Activated naive CD4-positive, alpha-beta T cell treated with anti-CD3 and anti-CD28 coated beads, Interleukin-2, amount 10 ng/mL, durations not matched to agents 7 days and 5 days (primary cell): Measurements from ENCODE around the gene KRTAP10-9.
A peak's percentile ranks its signal among the peaks of the same experiment; 100 is the strongest.
"Not testable (repeated sequence)": the region's sequence is repeated elsewhere in the genome, so short reads cannot be mapped to it uniquely, and the experiment has no call there.

Source experiments
- CTCF ChIA-PET: fragments of 350-600 bp; sonication (Branson Sonifier 250); formaldehyde crosslinking; loops from one replicate; lab custom pipeline; 2021; ENCODE audit warnings: antibody characterized with exemption; lab: Charles Lee
- DNase-seq: peaks from one replicate; pipeline ENCODE4 v3.0.0-alpha.2; 2020
- H3K27ac Mint-ChIP-seq: one replicate; pipeline ENCODE4 v1.8.0; 2021; ENCODE audit warnings: mild to moderate bottlenecking, moderate library complexity, mixed read lengths
- H3K27me3 Mint-ChIP-seq: one replicate; pipeline ENCODE4 v1.8.0; 2021; ENCODE audit warnings: mild to moderate bottlenecking, mixed read lengths
- H3K36me3 Mint-ChIP-seq: one replicate; pipeline ENCODE4 v1.8.0; 2021; ENCODE audit warnings: mixed read lengths
- H3K4me1 Mint-ChIP-seq: one replicate; pipeline ENCODE4 v1.8.0; 2021; ENCODE audit warnings: mixed read lengths
- H3K4me3 Mint-ChIP-seq: one replicate; pipeline ENCODE4 v1.8.0; 2021; ENCODE audit warnings: mild to moderate bottlenecking, moderate library complexity, mixed read lengths
- H3K9me3 Mint-ChIP-seq: one replicate; pipeline ENCODE4 v1.8.0; 2021; ENCODE audit warnings: mixed read lengths

Gene KRTAP10-9

GRCh38 chr21:44601596-44602462, 25.1 kb upstream of the KRTAP10-9 start:
- Mint-ChIP-seq H3K27ac (peak overlapping the region; percentile 37), H3K36me3 (no peaks in the 10 kb centered on the region), H3K9me3 (peaks cover 6% of the 10 kb centered on the region), H3K27me3 (peaks cover 43% of the 10 kb centered on the region), H3K4me1 (no peaks in the 10 kb centered on the region), H3K4me3 (no peak overlapping the region)
- DNase-seq: no peak
- CTCF ChIA-PET: no interaction called here

DNA sequence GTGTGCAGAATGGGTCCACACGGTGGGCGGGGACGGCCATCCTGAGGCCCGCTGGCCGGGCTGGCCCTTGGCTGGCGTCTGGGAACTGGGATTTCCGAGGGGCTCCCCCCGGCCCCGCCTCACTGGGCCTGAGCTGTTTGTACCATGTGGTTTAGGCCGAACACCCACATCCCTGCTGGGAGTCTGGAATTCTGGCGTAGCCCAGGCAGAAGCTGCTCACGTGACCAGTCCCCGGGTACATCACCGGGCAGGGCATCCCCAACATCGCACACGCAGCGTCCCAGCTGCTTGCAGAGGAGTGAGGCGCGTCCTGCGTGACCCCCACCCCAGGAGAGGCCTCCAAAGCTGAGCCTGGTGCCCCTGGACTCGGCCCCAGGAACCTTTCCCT, 24.4 kb upstream of the KRTAP10-9 start:
- H3K9me3 Mint-ChIP-seq: peaks cover 6% of the 10 kb centered on the region
- H3K36me3 Mint-ChIP-seq: no peaks in the 10 kb centered on the region
- H3K4me3 Mint-ChIP-seq: no peak overlapping the region
- H3K4me1 Mint-ChIP-seq: no peaks in the 10 kb centered on the region
- DNase-seq: no peak
- H3K27ac Mint-ChIP-seq: no peak overlapping the region
- CTCF ChIA-PET: no interaction called here
- H3K27me3 Mint-ChIP-seq: peaks cover 43% of the 10 kb centered on the region

GRCh38 chr21:44603109-44603875, 23.6 kb upstream of the KRTAP10-9 start:
- Mint-ChIP-seq H3K9me3 (peaks cover 6% of the 10 kb centered on the region), H3K27me3 (peaks cover 40% of the 10 kb centered on the region), H3K4me3 (no peak overlapping the region), H3K36me3 (no peaks in the 10 kb centered on the region), H3K4me1 (no peaks in the 10 kb centered on the region), H3K27ac (no peak overlapping the region)
- CTCF ChIA-PET: no interaction called here
- no peak for DNase-seq

DNA sequence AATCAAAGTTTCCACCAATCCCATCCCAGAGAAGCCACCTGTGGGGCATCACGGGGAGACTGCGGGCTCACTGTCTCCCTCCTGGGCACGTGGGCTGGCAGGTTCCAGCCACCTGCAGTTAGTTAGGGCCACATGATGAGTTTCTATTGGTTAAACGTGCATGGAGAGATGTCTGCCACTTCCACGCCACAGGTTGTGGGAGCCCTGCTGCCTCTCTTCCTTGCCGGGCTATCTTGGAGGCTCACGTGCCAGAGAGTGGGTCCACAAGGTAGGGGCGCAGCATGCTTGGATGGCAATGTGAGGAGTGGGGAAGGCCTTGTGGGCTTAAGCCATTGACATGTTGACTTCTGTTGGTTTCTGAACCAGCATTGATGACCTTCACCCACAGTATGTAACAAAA, 23.0 kb upstream of the KRTAP10-9 start:
- no peak overlapping the region for H3K27ac Mint-ChIP-seq
- H3K4me1 Mint-ChIP-seq: no peaks in the 10 kb centered on the region
- peaks cover 40% of the 10 kb centered on the region for H3K27me3 Mint-ChIP-seq
- CTCF ChIA-PET: no interaction called here
- DNase-seq: no peak
- no peaks in the 10 kb centered on the region for H3K36me3 Mint-ChIP-seq
- no peak overlapping the region for H3K4me3 Mint-ChIP-seq
- H3K9me3 Mint-ChIP-seq: peaks cover 7% of the 10 kb centered on the region

DNA sequence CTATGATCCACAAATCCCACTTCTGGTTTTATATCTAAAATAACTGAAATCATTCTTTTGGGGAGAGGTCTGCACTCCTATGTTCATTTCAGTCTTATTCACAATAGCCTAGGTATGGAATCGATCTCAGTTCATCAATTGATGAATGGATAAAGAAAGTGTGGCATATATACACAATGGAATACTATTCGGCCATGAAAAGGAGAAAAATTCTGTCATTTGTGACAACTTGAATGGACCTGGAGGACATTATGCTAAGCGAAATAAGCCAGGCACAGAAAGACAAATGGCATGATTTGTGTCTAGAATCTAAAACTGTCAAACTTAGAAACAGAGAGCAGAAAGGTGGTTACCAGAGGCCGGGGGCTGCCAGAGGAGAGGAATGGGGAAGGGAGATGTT, 20.4 kb upstream of the KRTAP10-9 start:
- CTCF ChIA-PET: interaction anchor here (1.1 kb wide), 1 partner anchor 40 kb away, joined by 3 read pairs; no protein-coding TSS in a partner anchor
- DNase-seq: no peak
- Mint-ChIP-seq H3K9me3 (peaks cover 31% of the 10 kb centered on the region), H3K4me1 (no peaks in the 10 kb centered on the region), H3K36me3 (peaks cover 8% of the 10 kb centered on the region), H3K27ac (no peak overlapping the region), H3K4me3 (no peak overlapping the region), H3K27me3 (peaks cover 39% of the 10 kb centered on the region)

GRCh38 chr21:44609193-44609592, 17.7 kb upstream of the KRTAP10-9 start:
- no peak overlapping the region for H3K4me3 Mint-ChIP-seq
- H3K36me3 Mint-ChIP-seq: peaks cover 9% of the 10 kb centered on the region
- H3K27me3 Mint-ChIP-seq: peaks cover 25% of the 10 kb centered on the region
- H3K4me1 Mint-ChIP-seq: no peaks in the 10 kb centered on the region
- CTCF ChIA-PET: no interaction called here
- peaks cover 42% of the 10 kb centered on the region for H3K9me3 Mint-ChIP-seq
- no peak for DNase-seq
- H3K27ac Mint-ChIP-seq: no peak overlapping the region

GRCh38 chr21:44610157-44610843, 16.6 kb upstream of the KRTAP10-9 start:
- DNase-seq, H3K4me1 Mint-ChIP-seq, H3K27ac Mint-ChIP-seq, H3K36me3 Mint-ChIP-seq, H3K4me3 Mint-ChIP-seq: not testable (repeated sequence)
- Mint-ChIP-seq H3K27me3 (peaks cover 21% of the 10 kb centered on the region), H3K9me3 (peaks cover 44% of the 10 kb centered on the region)
- CTCF ChIA-PET: interaction anchor here (0.6 kb wide), 1 partner anchor 92 kb away, joined by 3 read pairs; no protein-coding TSS in a partner anchor

DNA sequence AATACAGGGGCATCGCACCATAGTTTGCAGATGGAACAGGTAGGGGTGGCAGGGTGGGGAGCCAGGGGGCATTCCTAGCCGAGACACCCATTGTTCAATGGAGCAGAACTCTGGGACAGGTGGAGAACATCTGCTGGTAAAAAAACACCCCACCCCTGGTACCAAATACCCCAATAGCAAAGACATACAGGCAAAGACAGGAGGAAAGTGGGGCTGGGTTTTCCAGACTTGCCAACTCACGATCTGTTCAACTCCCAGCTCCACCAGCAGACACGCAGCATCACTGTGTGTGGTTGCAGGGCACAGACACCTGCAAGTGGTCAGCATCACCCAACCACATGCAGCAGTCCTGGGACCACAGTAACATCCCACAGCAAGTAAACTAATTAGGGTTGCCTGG, 15.3 kb upstream of the KRTAP10-9 start:
- Mint-ChIP-seq H3K4me1 (peaks cover 9% of the 10 kb centered on the region), H3K9me3 (peaks cover 39% of the 10 kb centered on the region), H3K27ac (no peak overlapping the region), H3K36me3 (peaks cover 9% of the 10 kb centered on the region), H3K27me3 (peaks cover 22% of the 10 kb centered on the region), H3K4me3 (no peak overlapping the region)
- CTCF ChIA-PET: no interaction called here
- DNase-seq: no peak

DNA sequence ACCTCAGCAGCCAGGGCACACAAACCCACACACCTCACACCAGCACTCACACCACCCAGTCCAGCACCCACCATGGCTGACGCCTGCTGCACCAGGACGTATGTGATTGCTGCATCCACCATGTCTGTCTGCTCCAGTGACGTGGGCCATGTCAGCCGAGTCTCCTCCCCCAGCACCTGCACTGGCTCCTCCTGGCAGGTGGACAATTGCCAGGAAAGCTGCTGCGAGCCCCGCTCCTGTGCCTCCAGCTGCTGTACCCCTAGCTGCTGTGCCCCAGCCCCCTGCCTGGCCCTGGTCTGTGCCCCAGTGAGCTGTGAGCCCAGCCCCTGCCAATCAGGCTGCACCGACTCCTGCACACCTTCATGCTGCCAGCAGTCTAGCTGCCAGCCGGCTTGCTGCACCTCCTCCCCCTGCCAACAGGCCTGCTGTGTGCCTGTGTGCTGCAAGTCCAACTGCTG, 14.8 kb upstream of the KRTAP10-9 start, which contains the start of gene KRTAP10-8:
TSS of gene KRTAP10-8 (plus strand) at position 51 of the 458 bp plus-strand sequence. CDS start at position 73, 22 bp downstream.
- Mint-ChIP-seq H3K36me3 (peaks cover 9% of the 10 kb centered on the region), H3K27me3 (peaks cover 18% of the 10 kb centered on the region), H3K27ac (no peak within 1 kb of the TSS), H3K4me3 (no peak within 1 kb of the TSS), H3K9me3 (peaks cover 38% of the 10 kb centered on the region), H3K4me1 (peaks cover 11% of the 10 kb centered on the region)
- DNase-seq: no peak
- CTCF ChIA-PET: interaction anchor here (0.8 kb wide), 1 partner anchor 128 kb away, joined by 3 read pairs; no protein-coding TSS in a partner anchor

GRCh38 chr21:44612669-44613229, 14.1 kb upstream of the KRTAP10-9 start:
- H3K27me3 Mint-ChIP-seq: peaks cover 17% of the 10 kb centered on the region
- H3K9me3 Mint-ChIP-seq: peaks cover 38% of the 10 kb centered on the region
- peaks cover 17% of the 10 kb centered on the region for H3K4me1 Mint-ChIP-seq
- no peak overlapping the region for H3K27ac Mint-ChIP-seq
- no peak for DNase-seq
- peaks cover 9% of the 10 kb centered on the region for H3K36me3 Mint-ChIP-seq
- no peak overlapping the region for H3K4me3 Mint-ChIP-seq
- CTCF ChIA-PET: interaction anchor here (0.8 kb wide), 1 partner anchor 127 kb away, joined by 3 read pairs; no protein-coding TSS in a partner anchor

DNA sequence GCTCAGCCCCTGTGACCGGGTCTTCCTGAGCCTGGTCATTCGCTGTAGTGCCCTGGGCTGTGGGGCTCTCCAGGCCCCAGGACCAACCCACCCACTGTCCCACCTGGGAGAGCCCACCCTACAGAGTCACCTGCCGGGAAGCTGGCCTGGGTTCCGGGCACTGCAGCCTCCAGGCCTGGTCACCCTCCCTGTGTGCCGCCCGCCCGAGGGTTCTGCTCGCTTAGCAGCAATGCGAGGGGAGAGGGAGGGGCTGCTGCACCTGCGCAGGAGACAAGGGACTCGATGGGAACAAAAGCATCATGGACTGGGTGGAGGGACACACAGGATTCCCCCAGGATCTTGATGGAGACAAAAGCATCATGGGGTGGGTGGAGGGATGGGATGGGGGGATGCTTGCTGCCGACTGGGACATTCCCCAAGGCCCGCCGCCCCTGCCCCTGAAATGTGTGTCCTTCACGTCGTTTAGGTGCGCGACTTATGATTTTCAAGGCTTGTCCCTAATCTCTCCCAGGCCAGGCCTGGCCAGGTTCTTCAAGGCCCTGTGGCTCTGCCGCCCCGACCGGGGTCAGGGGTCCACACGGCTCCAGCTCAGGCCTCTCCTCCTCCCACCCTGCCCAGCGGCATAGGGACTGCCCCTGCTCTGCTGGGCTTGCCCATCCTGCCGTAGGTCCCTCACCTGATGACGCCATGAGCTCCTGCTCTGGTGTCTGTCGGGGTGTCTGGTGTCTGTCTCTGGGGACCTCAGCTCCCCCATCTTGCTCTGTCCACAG, 13.3 kb upstream of the KRTAP10-9 start:
- Mint-ChIP-seq H3K27ac (no peak overlapping the region), H3K36me3 (peaks cover 13% of the 10 kb centered on the region), H3K4me1 (peaks cover 25% of the 10 kb centered on the region), H3K4me3 (no peak overlapping the region), H3K27me3 (peaks cover 17% of the 10 kb centered on the region), H3K9me3 (peaks cover 41% of the 10 kb centered on the region)
- CTCF ChIA-PET: no interaction called here
- DNase-seq: no peak

DNA sequence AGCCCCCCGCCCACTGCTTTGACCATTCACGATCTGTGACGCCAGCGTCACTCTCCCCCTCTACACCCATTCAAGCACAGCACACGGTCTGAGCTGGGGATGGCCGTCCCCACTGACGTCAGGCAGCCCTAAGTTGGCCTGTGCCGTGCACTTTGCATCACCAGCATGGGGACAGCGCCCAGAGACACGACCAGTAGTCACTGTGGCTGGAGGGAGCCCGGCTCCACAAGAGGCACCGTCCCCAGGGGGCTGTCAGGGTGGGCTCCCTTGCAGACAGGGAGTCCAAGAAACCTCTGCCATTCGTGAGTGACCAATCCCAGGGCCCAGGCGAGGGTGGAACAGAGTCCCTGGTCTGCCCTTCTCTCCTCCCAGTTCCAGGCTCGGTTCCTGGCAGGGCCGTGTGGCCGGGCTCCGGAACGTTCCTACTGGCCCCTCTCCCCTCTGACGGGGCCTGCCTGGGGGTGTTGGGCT, 12.7 kb upstream of the KRTAP10-9 start:
- Mint-ChIP-seq H3K4me1 (peaks cover 31% of the 10 kb centered on the region), H3K27ac (no peak overlapping the region), H3K36me3 (peaks cover 19% of the 10 kb centered on the region), H3K9me3 (peaks cover 45% of the 10 kb centered on the region), H3K4me3 (no peak overlapping the region), H3K27me3 (peaks cover 17% of the 10 kb centered on the region)
- CTCF ChIA-PET: no interaction called here
- no peak for DNase-seq

DNA sequence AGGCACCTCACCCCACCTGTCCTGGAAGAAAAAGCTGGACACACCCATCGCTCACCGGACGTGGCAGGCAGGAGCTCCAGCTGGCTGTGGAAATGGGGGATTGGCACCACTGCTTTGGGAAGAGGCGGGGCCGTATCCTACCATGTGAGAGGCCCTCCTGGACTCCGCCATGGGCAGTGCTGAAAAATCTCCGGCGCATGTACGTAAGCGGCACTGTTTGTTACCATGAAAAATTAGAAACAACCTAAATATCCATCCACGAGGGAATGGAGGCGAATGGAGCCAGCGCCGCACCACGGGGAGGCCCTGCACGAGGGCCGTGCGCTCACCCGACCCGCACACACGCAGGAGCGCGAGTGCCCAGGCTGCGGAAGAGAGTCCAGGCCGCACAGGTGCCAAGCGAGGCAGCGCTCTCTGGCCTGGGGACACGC, 11.9 kb upstream of the KRTAP10-9 start:
- no peak for DNase-seq
- CTCF ChIA-PET: no interaction called here
- peaks cover 24% of the 10 kb centered on the region for H3K36me3 Mint-ChIP-seq
- H3K9me3 Mint-ChIP-seq: peaks cover 45% of the 10 kb centered on the region
- no peak overlapping the region for H3K4me3 Mint-ChIP-seq
- H3K4me1 Mint-ChIP-seq: peaks cover 39% of the 10 kb centered on the region
- peaks cover 17% of the 10 kb centered on the region for H3K27me3 Mint-ChIP-seq
- H3K27ac Mint-ChIP-seq: no peak overlapping the region
